Astrocyte of the cerebellum (primary cell): ENCODE data around the gene ELMO3.
A peak's percentile ranks its signal among the peaks of the same experiment; 100 is the strongest.

Source experiments
- DNase-seq: peaks from one replicate; pipeline ENCODE4 v3.0.0-alpha.2; 2011; ENCODE audit warnings: low read depth
- H3K4me3 ChIP-seq: 2 replicates; pipeline ENCODE4 v1.5.1; 2011; ENCODE audit warnings: mild to moderate bottlenecking, low read depth, low read length, moderate library complexity
- CTCF ChIP-seq: IDR thresholded peaks from 2 replicates; pipeline ENCODE4 v1.5.1; 2012; ENCODE audit warnings: low read length, low read depth, moderate library complexity, mild to moderate bottlenecking; ENCODE audit errors: missing control alignments
- in situ Hi-C: cut with HindIII; loops from 2 replicates; pipeline ENCODE4 v1.10.0; 2017; ENCODE audit warnings: low sequenced_read_pairs

Gene ELMO3

GRCh38 chr16:67183284-67183626 lies 15.7 kb upstream of the ELMO3 start:
- in situ Hi-C loops = no loop called here
- no peak for TF ChIP-seq CTCF
- H3K4me3 ChIP-seq = peak overlapping the region; percentile 58
- no peak for DNase-seq

GRCh38 chr16:67183627-67184452 lies 15.1 kb upstream of the ELMO3 start, which contains the start of gene MATCAP1:
Gene MATCAP1 (minus strand): TSS chr16:67183963. CDS start chr16:67180610, 3,353 bp downstream.
- in situ Hi-C loops = no loop called here

GRCh38 chr16:67184453-67184994 lies 14.4 kb upstream of the ELMO3 start:
- in situ Hi-C loops = no loop called here

More at GRCh38 chr16:67183627-67184452, 15.1 kb upstream of the ELMO3 start, which contains the start of gene MATCAP1:
- H3K4me3 ChIP-seq = peak within 1 kb of the TSS; percentile 58
- no peak for TF ChIP-seq CTCF
- DNase-seq = peak; percentile 92

GRCh38 chr16:67184995-67185650 lies 13.8 kb upstream of the ELMO3 start:
- no peak overlapping the region for H3K4me3 ChIP-seq

More at GRCh38 chr16:67184453-67184994, 14.4 kb upstream of the ELMO3 start:
- peak overlapping the region; percentile 58 for H3K4me3 ChIP-seq
- DNase-seq = no peak
- no peak for TF ChIP-seq CTCF

GRCh38 chr16:67185651-67186134 lies 13.2 kb upstream of the ELMO3 start:
- no peak for DNase-seq
- in situ Hi-C loops = no loop called here
- TF ChIP-seq CTCF = no peak
- no peak overlapping the region for H3K4me3 ChIP-seq

More at GRCh38 chr16:67184995-67185650, 13.8 kb upstream of the ELMO3 start:
- peak; percentile 84 for DNase-seq
- in situ Hi-C loops = no loop called here
- peak; percentile 84 for TF ChIP-seq CTCF

GRCh38 chr16:67186550-67186950 lies 12.4 kb upstream of the ELMO3 start:
- TF ChIP-seq CTCF = no peak
- in situ Hi-C loops = no loop called here
- no peak for DNase-seq
- no peak overlapping the region for H3K4me3 ChIP-seq
